ENCODE results near the gene YDJC.
A peak's percentile ranks its signal among the peaks of the same experiment; 100 is the strongest.
"Not testable (repeated sequence)": the region's sequence is repeated elsewhere in the genome, so short reads cannot be mapped to it uniquely, and the experiment has no call there.

Gene YDJC, protein sequence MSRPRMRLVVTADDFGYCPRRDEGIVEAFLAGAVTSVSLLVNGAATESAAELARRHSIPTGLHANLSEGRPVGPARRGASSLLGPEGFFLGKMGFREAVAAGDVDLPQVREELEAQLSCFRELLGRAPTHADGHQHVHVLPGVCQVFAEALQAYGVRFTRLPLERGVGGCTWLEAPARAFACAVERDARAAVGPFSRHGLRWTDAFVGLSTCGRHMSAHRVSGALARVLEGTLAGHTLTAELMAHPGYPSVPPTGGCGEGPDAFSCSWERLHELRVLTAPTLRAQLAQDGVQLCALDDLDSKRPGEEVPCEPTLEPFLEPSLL

DNA sequence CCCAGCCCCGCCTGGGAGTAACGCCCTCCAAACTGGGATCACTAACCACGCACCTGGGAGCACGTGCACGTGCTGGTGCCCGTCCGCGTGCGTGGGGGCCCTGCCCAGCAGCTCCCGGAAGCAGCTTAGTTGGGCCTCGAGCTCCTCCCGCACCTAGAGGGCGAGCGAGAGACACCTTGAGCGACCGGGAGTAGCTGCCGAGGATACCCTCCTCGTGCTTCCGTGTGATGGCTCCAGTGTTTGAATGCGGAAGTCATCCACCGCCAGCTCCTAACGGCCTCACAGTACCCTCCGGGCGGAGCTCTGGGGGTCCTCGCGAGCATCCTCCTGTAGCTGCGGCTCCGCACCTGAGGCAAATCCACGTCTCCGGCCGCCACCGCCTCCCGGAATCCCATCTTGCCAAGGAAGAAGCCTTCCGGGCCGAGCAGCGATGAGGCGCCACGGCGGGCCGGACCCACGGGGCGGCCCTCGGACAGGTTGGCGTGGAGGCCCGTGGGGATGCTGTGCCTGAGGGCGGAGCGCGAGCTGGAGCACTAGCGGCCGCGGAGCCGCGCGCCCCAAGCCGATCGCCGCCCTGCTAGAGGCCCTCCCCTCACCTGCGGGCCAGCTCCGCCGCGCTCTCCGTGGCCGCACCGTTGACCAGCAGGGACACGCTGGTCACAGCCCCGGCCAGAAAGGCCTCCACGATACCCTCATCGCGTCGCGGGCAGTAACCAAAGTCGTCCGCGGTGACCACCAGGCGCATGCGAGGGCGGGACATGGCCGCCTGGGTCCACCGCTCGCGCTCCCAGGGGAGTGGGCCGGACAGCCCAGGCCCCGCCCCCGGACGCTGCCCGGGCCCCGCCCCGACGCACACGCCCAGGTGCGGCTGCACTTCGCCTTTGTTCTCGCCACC lies at the start of gene YDJC:
YDJC (minus strand) TSS at position 768 of the 895 bp plus-strand sequence; CDS start at position 760, 8 bp downstream.
- DNase-seq (ENCODE audit: low read depth in 2 of 2, low spot score in 1 of 2) = peak; percentile 86 to 90

DNA sequence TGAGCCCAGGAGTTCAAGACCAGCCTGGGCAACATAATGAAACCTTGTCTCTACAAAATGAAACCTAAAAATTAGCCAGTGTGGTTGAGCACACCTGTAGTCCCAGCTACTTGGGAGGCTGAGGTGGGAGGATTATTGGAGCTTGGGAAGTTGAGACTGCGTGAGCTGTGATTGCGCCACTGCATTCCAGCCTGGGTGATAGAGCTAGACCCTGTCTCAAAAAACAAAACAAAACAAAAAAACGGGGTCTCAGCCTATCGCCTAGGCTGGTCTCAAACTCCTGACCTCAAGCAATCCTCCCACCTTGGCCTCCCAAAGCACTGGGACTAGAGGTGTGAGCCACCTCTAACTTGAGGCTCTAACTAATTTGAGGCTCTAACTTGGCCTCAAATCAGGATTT lies 49.6 kb upstream of the YDJC start:
- DNase-seq (ENCODE audit: low read depth in 2 of 2, low spot score in 1 of 2) = no peak

GRCh38 chr22:21678842-21679241 lies 49.0 kb upstream of the YDJC start:
- not testable (repeated sequence) for DNase-seq (ENCODE audit: low read depth in 2 of 2, low spot score in 1 of 2)

GRCh38 chr22:21677606-21678443 lies 48.0 kb upstream of the YDJC start:
- DNase-seq (ENCODE audit: low read depth in 2 of 2, low spot score in 1 of 2) = no peak

DNA sequence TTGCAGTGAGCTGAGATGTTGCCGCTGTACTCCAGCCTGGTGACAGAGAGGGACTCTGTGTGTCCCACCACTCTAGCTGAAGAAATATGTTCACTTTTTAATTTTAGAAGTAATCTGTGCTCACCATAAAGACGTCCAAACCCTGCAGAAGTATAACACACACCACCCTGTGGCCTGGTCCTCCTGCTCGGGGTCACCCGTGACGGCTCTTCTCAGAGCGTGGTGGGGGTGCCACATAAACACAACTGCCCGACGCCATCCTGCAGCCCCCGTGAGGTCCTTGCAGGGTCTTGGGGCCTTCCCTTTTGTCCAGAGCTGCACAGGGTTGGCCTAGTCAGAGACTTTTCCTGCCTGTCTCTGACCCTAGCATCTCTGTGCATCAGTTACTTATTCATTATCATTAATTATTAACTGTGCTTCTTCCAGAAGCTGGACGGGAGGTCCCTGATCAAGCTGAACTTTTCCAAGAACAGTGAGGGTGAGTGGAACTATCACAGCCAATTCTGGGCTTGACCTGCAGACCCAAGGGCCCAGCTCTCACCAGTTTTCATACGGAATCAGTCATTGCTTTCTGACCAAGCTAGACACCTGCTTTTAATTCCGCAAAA lies 44.9 kb upstream of the YDJC start:
- DNase-seq (ENCODE audit: low read depth in 2 of 2, low spot score in 1 of 2) = no peak

GRCh38 chr22:21673534-21674321 lies 43.9 kb upstream of the YDJC start:
- no peak for DNase-seq (ENCODE audit: low read depth in 2 of 2, low spot score in 1 of 2)

- no peak for DNase-seq (ENCODE audit: low read depth in 2 of 2, low spot score in 1 of 2)
These were observed 42.3 kb upstream of the YDJC start for GRCh38 chr22:21672107-21672629.

DNA sequence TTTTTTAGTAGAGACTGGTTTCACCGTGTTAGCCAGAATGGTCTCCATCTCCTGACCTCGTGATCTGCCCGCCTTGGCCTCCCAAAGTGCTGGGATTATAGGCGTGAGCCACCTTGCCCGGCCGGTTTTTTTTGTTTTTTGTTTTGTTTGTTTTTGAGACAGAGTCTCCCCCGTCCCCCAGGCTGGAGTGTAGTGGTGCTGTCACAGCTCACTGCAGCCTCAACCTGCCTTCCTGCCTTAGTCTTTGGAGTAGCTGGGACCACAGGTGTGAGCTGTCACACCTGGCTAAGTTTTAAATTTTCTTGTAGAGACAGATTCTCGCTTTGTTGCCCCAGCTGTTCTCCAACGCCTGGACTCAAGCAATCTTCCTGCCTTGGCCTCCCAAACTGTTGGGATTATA lies 39.2 kb upstream of the YDJC start:
- DNase-seq (ENCODE audit: low read depth in 2 of 2, low spot score in 1 of 2) = no peak

- no peak for DNase-seq (ENCODE audit: low read depth in 2 of 2, low spot score in 1 of 2)
These were observed 37.0 kb upstream of the YDJC start for GRCh38 chr22:21666786-21667185.

GRCh38 chr22:21665047-21665851 lies 35.4 kb upstream of the YDJC start:
- DNase-seq (ENCODE audit: low read depth in 2 of 2, low spot score in 1 of 2) = no peak

GRCh38 chr22:21663738-21664137 lies 33.9 kb upstream of the YDJC start:
- no peak for DNase-seq (ENCODE audit: low read depth in 2 of 2, low spot score in 1 of 2)

DNA sequence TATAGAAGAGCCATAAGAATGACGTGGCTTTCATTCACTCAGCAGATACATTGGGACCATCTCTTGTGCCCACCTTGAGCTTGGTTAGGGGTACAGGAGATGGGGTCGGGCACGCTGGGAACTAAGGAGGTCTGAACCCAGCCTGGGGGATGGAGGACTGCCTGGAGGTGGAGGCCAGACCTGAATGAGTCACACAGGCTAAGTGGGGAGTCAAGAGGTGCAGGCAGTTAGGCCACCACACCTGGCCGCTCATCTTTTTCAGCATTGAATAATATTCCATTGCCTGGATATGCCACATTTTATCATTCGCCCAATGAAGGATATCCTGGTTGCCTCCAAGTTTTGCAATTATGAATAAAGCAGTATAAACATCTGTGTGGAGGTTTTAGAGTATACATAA lies 32.2 kb upstream of the YDJC start:
- DNase-seq (ENCODE audit: low read depth in 2 of 2, low spot score in 1 of 2) = no peak

DNA sequence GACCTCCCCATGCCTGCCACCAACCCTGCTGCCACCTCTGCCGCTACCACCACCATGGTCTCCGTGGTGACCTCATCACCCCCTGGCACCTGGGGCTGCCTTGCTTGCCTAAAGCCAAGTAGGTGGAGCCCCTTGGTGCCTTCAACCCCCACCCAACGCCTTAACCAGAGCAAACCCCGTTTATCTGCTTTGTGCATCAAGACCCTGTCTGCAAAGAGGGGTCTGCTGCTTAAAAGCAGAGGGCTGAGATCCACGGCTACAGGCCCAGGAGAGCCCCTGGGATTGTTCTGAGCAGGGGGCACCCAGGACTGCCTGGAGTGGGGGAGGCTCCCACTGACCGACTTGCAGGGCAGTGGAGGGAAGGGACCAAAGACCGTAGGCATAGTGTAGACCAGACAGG lies 31.1 kb upstream of the YDJC start:
- DNase-seq (ENCODE audit: low read depth in 2 of 2, low spot score in 1 of 2) = no peak

GRCh38 chr22:21659864-21660525 lies 30.2 kb upstream of the YDJC start:
- DNase-seq (ENCODE audit: low read depth in 2 of 2, low spot score in 1 of 2) = no peak

DNA sequence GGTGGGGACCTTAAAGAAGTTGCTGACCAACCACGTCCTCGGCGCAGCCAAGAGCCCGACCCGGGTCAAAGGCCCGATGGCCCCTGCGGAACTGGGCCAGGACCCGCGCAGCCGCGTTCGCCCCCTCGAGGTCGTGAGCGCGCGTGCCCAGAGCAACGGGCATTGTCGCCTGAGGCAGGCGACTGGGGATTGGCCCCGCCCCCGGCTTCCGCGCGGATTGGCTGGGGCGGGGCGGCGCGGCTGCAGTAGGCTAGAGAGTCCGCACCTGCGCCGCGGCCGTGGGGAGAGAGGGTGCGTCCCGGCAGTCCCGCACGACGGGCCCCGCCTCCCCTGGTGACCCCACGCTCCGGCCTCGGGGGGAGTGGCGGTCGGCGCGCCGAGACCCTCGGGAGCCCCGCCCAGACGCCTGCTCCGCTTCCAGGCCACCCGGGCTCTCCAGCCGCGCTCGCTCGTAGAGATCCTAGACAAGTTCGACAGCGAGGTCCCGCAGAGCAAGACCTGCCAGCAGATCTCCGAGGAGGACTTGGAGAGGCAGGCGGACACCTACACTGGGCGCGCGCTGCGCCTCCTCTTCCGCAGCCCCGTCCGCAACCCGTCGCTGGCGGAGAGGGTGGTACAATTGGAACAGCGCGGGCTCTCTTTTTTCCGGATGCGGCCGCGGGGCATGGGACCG lies 27.7 kb upstream of the YDJC start:
- peak; percentile 49 to 54 for DNase-seq (ENCODE audit: low read depth in 2 of 2, low spot score in 1 of 2)

GRCh38 chr22:21657020-21657359 lies 27.2 kb upstream of the YDJC start:
- DNase-seq (ENCODE audit: low read depth in 2 of 2, low spot score in 1 of 2) = no peak

- DNase-seq (ENCODE audit: low read depth in 2 of 2, low spot score in 1 of 2) = no peak
These were observed 23.0 kb upstream of the YDJC start for GRCh38 chr22:21652547-21653545.
